GM12892 (cell line): ENCODE data around the gene AP1S3.

ENCODE experiments used
- POLR2A ChIP-seq: IDR thresholded peaks from 2 replicates; pipeline ENCODE4 v1.6.1; 2011; ENCODE audit warnings: low read depth, low read length, control low read depth
- POLR2AphosphoS5 ChIP-seq: IDR thresholded peaks from 2 replicates; pipeline ENCODE4 v1.6.1; 2011; ENCODE audit warnings: low read depth, low read length, control low read depth
- TAF1 ChIP-seq: IDR thresholded peaks from 2 replicates; pipeline ENCODE4 v1.6.1; 2011; ENCODE audit warnings: low read depth, mild to moderate bottlenecking, control low read depth, low read length, borderline replicate concordance

DNA sequence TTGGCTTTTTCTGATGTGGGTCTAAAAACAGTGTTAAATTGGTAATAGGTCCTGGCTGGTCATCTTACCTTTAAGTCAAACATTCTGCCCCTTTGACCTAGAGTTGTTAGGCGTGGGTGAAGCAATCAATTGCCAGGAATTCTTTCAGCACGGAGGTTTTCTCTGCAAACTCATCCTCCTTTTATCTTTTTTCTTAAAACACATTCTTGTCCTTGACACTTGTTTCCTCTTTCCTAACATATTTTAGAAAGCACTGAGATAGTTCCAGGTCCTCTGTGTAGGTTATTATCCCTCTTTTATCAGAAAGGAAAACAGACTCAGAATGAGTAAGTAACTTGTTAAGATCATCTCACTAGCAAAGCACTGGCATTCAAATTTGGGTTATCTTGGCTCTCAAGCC lies 18.6 kb upstream of the AP1S3 start:
- no peak for TF ChIP-seq POLR2AphosphoS5
- no peak for TF ChIP-seq TAF1
- no peak for TF ChIP-seq POLR2A
